Esophagus squamous epithelium (tissue), 5 donors: ENCODE data around the gene STEAP1. TPM values are rescaled to one million over a fixed set of nuclear protein-coding genes. Genes with fewer than 3 reads are reported as not detected.
"Not testable (repeated sequence)": the region's sequence is repeated elsewhere in the genome, so short reads cannot be mapped to it uniquely, and the experiment has no call there.

ENCODE experiments used
- DNase-seq: peaks from one replicate; lab custom pipeline; 2025; lab: John Stamatoyannopoulos, UW
- H3K27ac ChIP-seq, 4 donors: fragments of 200-600 bp; sonication (generic); one replicate each; pipeline ENCODE4 v1.5.1; 2016 to 2019; ENCODE audit warnings: mild to moderate bottlenecking in 1 of 4
- H3K27me3 ChIP-seq, 4 donors: fragments of 200-600 bp; sonication (generic); 1 replicate in 3 of 4; 2 replicates in 1 of 4; pipeline versions ENCODE4 v1.5.1 to v1.6.0; 2017 to 2021; ENCODE audit warnings: antibody characterized with exemption in 1 of 4
- H3K36me3 ChIP-seq, 3 donors: fragments of 200-600 bp; sonication (generic); one replicate each; pipeline ENCODE4 v1.5.1; 2016 to 2019
- H3K4me1 ChIP-seq, 3 donors: fragments of 200-600 bp; sonication (generic); one replicate each; pipeline ENCODE4 v1.5.1; 2017 to 2019
- H3K4me3 ChIP-seq, 4 donors: fragments of 200-600 bp; sonication (generic); 1 replicate in 3 of 4; 2 replicates in 1 of 4; pipeline ENCODE4 v1.5.1; 2016 to 2019; ENCODE audit warnings: mild to moderate bottlenecking in 2 of 4, moderate library complexity in 1 of 4
- H3K9me3 ChIP-seq, 3 donors: fragments of 200-600 bp; sonication (generic); one replicate each; pipeline ENCODE4 v1.5.1; 2016 to 2019
- CTCF ChIP-seq, 6 experiments: fragments of 450-650 bp in 4 of 6; fragments of 200-600 bp in 2 of 6; sonication (generic) in 2 of 6; IDR thresholded peaks; one replicate each; pipeline ENCODE4 v1.5.1; 2016 to 2019; ENCODE audit warnings: antibody characterized with exemption in 6 of 6, mild to moderate bottlenecking in 4 of 6, moderate library complexity in 4 of 6
- POLR2A ChIP-seq, 4 donors: fragments of 450-650 bp; IDR thresholded peaks; one replicate each; pipeline ENCODE4 v1.6.1; 2017; ENCODE audit warnings: antibody characterized with exemption in 4 of 4, mild to moderate bottlenecking in 4 of 4, moderate library complexity in 3 of 4
- WGBS, 2 donors: methylation state at CpG; one replicate each; pipeline ENCODE4 v1.1.5; 2018; 5-methylcytosine and 5-hydroxymethylcytosine counted together
- intact Hi-C: fragments of 100-400 bp; cut with DNase I; formaldehyde crosslinking; loops from one replicate; pipeline ENCODE4 v1.15.0; 2022
- total RNA-seq, 4 donors: library from RNA; depleted of rRNA; stranded (reverse); fragments of >200 nt; gene quantifications; one replicate each; pipeline ENCODE4 v1.1.0, GENCODE V29; 2016
- donor health status: DM: yes; HTN: yes; CAD: no.

Gene STEAP1
- total RNA-seq, 4 donors from 2014 or later = 15.6 to 28.1 (median 21.7) TPM

- intact Hi-C loops = no loop called here
- WGBS, 2 donors = 90 to 93% methylated on average over 2 of the region's 2 CpGs
- TF ChIP-seq CTCF (IDR thresholded peaks at IDR 0.05) = no peak
Observed at GRCh38 chr7:90178166-90178565, 23.9 kb downstream of the STEAP1 start.

GRCh38 chr7:90178679-90179278 lies 24.5 kb downstream of the STEAP1 start:
- no peak for DNase-seq
- H3K27ac ChIP-seq = peak overlapping the region; percentile 16 to 80 (median 54)

More at GRCh38 chr7:90178166-90178565, 23.9 kb downstream of the STEAP1 start:
- H3K27ac ChIP-seq = peak overlapping the region in 2 of 4 donors; percentile 62 to 78
- no peak for DNase-seq
- H3K27me3 ChIP-seq = no peaks in the 10 kb centered on the region
- no peaks in the 10 kb centered on the region for H3K36me3 ChIP-seq
- H3K9me3 ChIP-seq = no peaks in the 10 kb centered on the region
- no peak overlapping the region for H3K4me3 ChIP-seq
- H3K4me1 ChIP-seq = peaks cover 0 to 46% (median 3%) of the 10 kb centered on the region in 3 donors

GRCh38 chr7:90180011-90180585 lies 25.8 kb downstream of the STEAP1 start:
- WGBS, 2 donors = 22 to 35% methylated on average over 1 of the region's 1 CpG
- Histone ChIP-seq H3K27me3 (no peaks in the 10 kb centered on the region), H3K9me3 (no peaks in the 10 kb centered on the region), H3K4me1 (peaks cover 0 to 39% (median 3%) of the 10 kb centered on the region in 3 donors), H3K27ac (peak overlapping the region in 3 of 4 donors; percentile 15 to 80 (median 78)), H3K36me3 (no peaks in the 10 kb centered on the region), H3K4me3 (no peak overlapping the region)
- no peak for DNase-seq
- intact Hi-C loops = no loop called here
- TF ChIP-seq POLR2A (IDR thresholded peaks at IDR 0.05) (no peak), CTCF (IDR thresholded peaks at IDR 0.05) (no peak)

More at GRCh38 chr7:90178679-90179278, 24.5 kb downstream of the STEAP1 start:
- Histone ChIP-seq H3K4me1 (peaks cover 0 to 43% (median 3%) of the 10 kb centered on the region in 3 donors), H3K4me3 (no peak overlapping the region), H3K9me3 (no peaks in the 10 kb centered on the region), H3K36me3 (no peaks in the 10 kb centered on the region), H3K27me3 (no peaks in the 10 kb centered on the region)
- TF ChIP-seq POLR2A (IDR thresholded peaks at IDR 0.05) (no peak), CTCF (IDR thresholded peaks at IDR 0.05) (no peak)
- 39 to 58% methylated on average over 6 of the region's 6 CpGs for WGBS, 2 donors
- intact Hi-C loops = no loop called here

- Histone ChIP-seq H3K4me1 (peaks cover 0 to 39% (median 3%) of the 10 kb centered on the region in 3 donors), H3K4me3 (no peak overlapping the region), H3K27me3 (no peaks in the 10 kb centered on the region), H3K27ac (peak overlapping the region in 3 of 4 donors; percentile 15 to 80 (median 78)), H3K9me3 (no peaks in the 10 kb centered on the region), H3K36me3 (no peaks in the 10 kb centered on the region)
- TF ChIP-seq CTCF (IDR thresholded peaks at IDR 0.05) (no peak), POLR2A (IDR thresholded peaks at IDR 0.05) (no peak)
- intact Hi-C loops = no loop called here
- DNase-seq = no peak
Observed at GRCh38 chr7:90180649-90181048, 26.4 kb downstream of the STEAP1 start.

GRCh38 chr7:90181485-90181884 lies 27.2 kb downstream of the STEAP1 start:
- Histone ChIP-seq H3K9me3 (no peaks in the 10 kb centered on the region), H3K27ac (peak overlapping the region in 2 of 4 donors; percentile 78 to 80), H3K4me3 (no peak overlapping the region), H3K4me1 (peaks cover 0 to 39% (median 3%) of the 10 kb centered on the region in 3 donors), H3K27me3 (no peaks in the 10 kb centered on the region), H3K36me3 (no peaks in the 10 kb centered on the region)
- intact Hi-C loops = no loop called here
- DNase-seq = no peak
- TF ChIP-seq POLR2A (IDR thresholded peaks at IDR 0.05) = no peak
- no peak for TF ChIP-seq CTCF (IDR thresholded peaks at IDR 0.05)

DNA sequence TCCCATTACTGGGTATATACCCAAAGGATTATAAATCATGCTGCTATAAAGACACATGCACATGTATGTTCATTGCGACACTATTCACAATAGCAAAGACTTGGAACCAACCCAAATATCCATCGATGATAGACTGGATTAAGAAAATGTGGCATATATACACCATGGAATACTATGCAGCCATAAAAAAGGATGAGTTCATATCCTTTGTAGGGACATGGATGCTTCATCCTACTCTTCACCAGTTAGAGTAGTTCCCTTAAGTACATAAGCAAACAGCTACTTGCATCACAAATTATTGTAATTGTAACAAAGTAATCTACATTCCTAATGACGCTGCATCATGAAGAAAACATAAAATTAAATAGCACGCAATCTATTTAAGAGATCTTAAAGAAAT lies 32.0 kb downstream of the STEAP1 start:
- H3K9me3 ChIP-seq, DNase-seq, H3K4me3 ChIP-seq, H3K4me1 ChIP-seq, H3K36me3 ChIP-seq, H3K27ac ChIP-seq, intact Hi-C loops, H3K27me3 ChIP-seq: not testable (repeated sequence)
- 69 to 79% methylated on average over 4 of the region's 4 CpGs for WGBS, 2 donors
